ENCODE measurements around the gene CPM. TPM values are rescaled to one million over a fixed set of nuclear protein-coding genes. Genes with fewer than 3 reads are reported as not detected.

The CPM gene
- total RNA-seq, 1 experiment from 2014 or later: 0.89 TPM

- intact Hi-C loops (cut with micrococcal nuclease): no loop called here
- no peak for DNase-seq (ENCODE audit: unreplicated experiment)
- H3K4me1 Mint-ChIP-seq (ENCODE audit: insufficient read depth, unreplicated experiment): peaks cover 7% of the 10 kb centered on the region
- H3K36me3 Mint-ChIP-seq (ENCODE audit: insufficient read depth, unreplicated experiment): peaks cover 100% of the 10 kb centered on the region
- POLR2A ChIA-PET: interaction anchor here (0.8 to 2.5 kb wide), 2 partner anchors 9 to 168 kb away, joined by 4 to 15 read pairs; no protein-coding TSS in a partner anchor
- no peaks in the 10 kb centered on the region for H3K27me3 Mint-ChIP-seq (ENCODE audit: insufficient read depth, unreplicated experiment)
- H3K9me3 Mint-ChIP-seq (ENCODE audit: unreplicated experiment): no peaks in the 10 kb centered on the region
- no peak for TF ChIP-seq CTCF (IDR thresholded peaks at IDR 0.05; ENCODE audit: unreplicated experiment)
- H3K27ac Mint-ChIP-seq (ENCODE audit: low read depth, unreplicated experiment): no peak overlapping the region
- CTCF ChIA-PET: interaction anchor here (1.5 to 1.7 kb wide), 2 partner anchors 9 to 14 kb away, joined by 4 to 11 read pairs; no protein-coding TSS in a partner anchor
- TSS peak; percentile 10 for BruUV-seq (replicated peaks)
- H3K4me3 Mint-ChIP-seq (ENCODE audit: unreplicated experiment): no peak overlapping the region
Observed at GRCh38 chr12:68839183-68840147, 93.5 kb downstream of the CPM start.

GRCh38 chr12:68838046-68838886, 94.7 kb downstream of the CPM start:
- H3K27ac Mint-ChIP-seq (ENCODE audit: low read depth, unreplicated experiment): no peak overlapping the region
- no peak overlapping the region for H3K4me3 Mint-ChIP-seq (ENCODE audit: unreplicated experiment)
- H3K36me3 Mint-ChIP-seq (ENCODE audit: insufficient read depth, unreplicated experiment): peaks cover 100% of the 10 kb centered on the region
- no peaks in the 10 kb centered on the region for H3K9me3 Mint-ChIP-seq (ENCODE audit: unreplicated experiment)
- no peaks in the 10 kb centered on the region for H3K27me3 Mint-ChIP-seq (ENCODE audit: insufficient read depth, unreplicated experiment)
- POLR2A ChIA-PET: no interaction called here
- DNase-seq (ENCODE audit: unreplicated experiment): no peak
- no peak for TF ChIP-seq CTCF (IDR thresholded peaks at IDR 0.05; ENCODE audit: unreplicated experiment)
- peaks cover 7% of the 10 kb centered on the region for H3K4me1 Mint-ChIP-seq (ENCODE audit: insufficient read depth, unreplicated experiment)
- CTCF ChIA-PET: interaction anchor here (0.5 kb wide), 1 partner anchor 126 kb away, joined by 3 read pairs; no protein-coding TSS in a partner anchor
- intact Hi-C loops (cut with micrococcal nuclease): no loop called here
- BruUV-seq (replicated peaks): no TSS peak

GRCh38 chr12:68837215-68837614, 95.8 kb downstream of the CPM start:
- POLR2A ChIA-PET: interaction anchor here (0.6 to 1.6 kb wide), 7 partner anchors 9 to 684 kb away, joined by 3 to 7 read pairs (median 4); partner anchors contain the start of gene MDM2
- H3K4me1 Mint-ChIP-seq (ENCODE audit: insufficient read depth, unreplicated experiment): peaks cover 7% of the 10 kb centered on the region
- no peaks in the 10 kb centered on the region for H3K27me3 Mint-ChIP-seq (ENCODE audit: insufficient read depth, unreplicated experiment)
- intact Hi-C loops (cut with micrococcal nuclease): no loop called here
- BruUV-seq (replicated peaks): no TSS peak
- no peak for DNase-seq (ENCODE audit: unreplicated experiment)
- CTCF ChIA-PET: interaction anchor here (0.9 to 1.1 kb wide), 2 partner anchors 17 to 25 kb away, joined by 3 read pairs; no protein-coding TSS in a partner anchor
- H3K9me3 Mint-ChIP-seq (ENCODE audit: unreplicated experiment): no peaks in the 10 kb centered on the region
- TF ChIP-seq CTCF (IDR thresholded peaks at IDR 0.05; ENCODE audit: unreplicated experiment): no peak
- peaks cover 100% of the 10 kb centered on the region for H3K36me3 Mint-ChIP-seq (ENCODE audit: insufficient read depth, unreplicated experiment)
- no peak overlapping the region for H3K4me3 Mint-ChIP-seq (ENCODE audit: unreplicated experiment)
- no peak overlapping the region for H3K27ac Mint-ChIP-seq (ENCODE audit: low read depth, unreplicated experiment)
